HG02943 (cell line): ENCODE results near the gene CLMP.
"Not testable (repeated sequence)": the region's sequence is repeated elsewhere in the genome, so short reads cannot be mapped to it uniquely, and the experiment has no call there.

ENCODE experiments used
- ATAC-seq: cut with Tn5 transposase; IDR thresholded peaks from one replicate; pipeline ENCODE4 v1.9.1; 2021; ENCODE audit warnings: mild to moderate bottlenecking, low read depth, moderate library complexity; ENCODE audit not compliant: unreplicated experiment

CLMP gene

DNA sequence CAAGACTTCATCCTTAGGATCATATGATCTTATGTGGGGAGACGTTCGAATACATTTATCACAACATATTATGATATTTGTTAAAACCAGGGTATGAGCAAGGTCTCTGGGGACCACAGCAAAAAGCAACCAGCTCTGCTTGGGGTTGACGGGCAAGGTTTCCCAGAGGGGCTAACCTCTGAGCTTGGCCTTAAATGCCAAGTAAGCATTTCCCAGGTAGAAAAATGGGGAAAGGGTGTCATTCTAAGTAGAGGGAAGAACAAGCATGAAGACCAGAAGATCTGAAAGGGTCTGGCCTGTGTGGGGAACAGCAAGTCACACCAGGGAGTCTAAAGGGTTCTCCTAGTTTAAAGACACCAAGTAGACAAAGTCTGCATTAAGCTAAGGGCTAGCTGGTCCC, 24.1 kb downstream of the CLMP start:
- ATAC-seq = no peak

DNA sequence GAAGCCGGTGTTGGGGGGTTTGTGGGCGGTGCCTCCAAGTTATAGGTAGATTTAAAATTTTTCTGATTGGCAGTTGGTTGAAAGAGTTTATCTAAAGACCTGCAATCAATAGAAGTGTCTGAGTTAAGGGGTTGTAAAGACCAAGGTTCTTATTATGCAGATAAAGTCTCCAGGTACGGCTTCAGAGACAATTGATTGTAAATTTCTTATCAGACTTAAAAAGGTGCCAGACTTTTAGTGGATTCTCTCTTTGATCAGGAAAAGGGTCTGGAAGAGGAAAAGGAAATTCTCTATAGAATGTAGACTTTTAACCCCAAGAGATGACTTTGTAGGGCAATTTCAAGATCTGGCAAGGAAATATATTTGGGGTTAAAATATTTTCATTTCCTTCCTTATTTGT, 25.2 kb downstream of the CLMP start:
- ATAC-seq = no peak

DNA sequence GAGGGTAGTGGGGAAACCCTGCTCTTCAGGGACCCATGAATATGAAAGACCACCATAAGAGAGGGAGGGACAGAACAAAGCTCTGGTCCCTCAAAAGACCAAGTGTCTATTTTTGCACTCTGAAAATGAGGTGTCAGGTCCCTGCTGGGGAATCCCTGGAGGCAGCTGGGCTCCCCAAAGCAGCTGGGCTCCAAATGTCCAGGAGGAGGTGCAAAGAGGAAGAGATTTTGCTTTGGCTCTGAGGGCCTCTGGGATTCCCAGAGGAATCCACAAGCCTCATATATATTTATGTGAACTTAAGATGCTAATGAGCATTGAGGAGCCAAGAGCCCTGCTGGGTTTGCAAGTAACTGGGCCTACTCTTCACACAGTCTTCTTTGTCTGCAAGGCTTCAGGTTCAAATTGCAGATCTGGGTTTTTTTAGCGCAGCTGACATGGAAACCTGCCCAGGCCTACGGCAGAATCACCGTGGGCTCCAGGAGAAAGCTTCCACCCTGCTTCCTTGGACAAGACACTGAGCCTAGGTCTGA, 26.0 kb downstream of the CLMP start:
- no peak for ATAC-seq

DNA sequence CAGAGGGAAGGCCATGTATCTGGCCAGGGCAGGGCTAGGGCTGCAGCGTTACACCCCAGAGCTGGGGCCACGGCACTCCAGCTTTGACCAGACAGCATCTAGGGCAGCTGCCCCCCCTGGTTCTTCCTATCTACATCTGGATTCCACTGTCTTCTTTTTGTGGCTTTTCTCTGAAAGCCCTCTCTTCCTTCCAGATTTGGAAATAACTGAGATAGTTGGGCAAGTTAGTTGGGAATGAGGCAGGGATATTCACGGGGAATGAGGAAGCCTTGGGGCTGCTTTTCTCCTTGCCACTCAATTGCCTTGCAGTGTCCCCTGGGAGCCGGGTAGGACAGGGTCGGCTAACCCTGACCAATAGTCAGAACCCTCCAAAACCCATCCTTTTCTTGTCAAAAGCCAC, 26.8 kb downstream of the CLMP start:
- no peak for ATAC-seq

DNA sequence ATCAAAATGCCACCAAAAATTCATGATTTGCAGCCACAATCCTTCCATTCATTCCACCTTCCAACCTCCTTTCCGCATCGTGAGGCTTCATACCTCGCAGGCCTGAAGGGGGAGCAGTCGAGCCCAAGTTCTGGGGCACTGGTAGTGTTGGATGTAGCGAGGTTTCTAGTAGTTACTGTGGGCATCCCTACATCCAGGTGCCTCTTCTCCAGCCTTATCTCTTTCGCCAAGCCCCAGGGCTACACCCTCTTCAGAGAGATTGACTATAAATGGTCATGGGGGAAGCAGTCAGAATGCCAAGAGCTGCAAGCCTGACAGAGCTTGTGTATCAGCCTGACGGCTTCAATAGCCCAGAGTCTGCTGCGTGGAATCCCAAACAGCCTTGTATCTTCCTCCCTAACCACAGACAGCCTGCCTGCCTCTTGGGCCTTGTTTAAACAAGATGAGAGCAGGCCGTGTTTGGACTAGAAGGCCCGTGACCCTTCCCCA, 28.9 kb downstream of the CLMP start:
- ATAC-seq = no peak

DNA sequence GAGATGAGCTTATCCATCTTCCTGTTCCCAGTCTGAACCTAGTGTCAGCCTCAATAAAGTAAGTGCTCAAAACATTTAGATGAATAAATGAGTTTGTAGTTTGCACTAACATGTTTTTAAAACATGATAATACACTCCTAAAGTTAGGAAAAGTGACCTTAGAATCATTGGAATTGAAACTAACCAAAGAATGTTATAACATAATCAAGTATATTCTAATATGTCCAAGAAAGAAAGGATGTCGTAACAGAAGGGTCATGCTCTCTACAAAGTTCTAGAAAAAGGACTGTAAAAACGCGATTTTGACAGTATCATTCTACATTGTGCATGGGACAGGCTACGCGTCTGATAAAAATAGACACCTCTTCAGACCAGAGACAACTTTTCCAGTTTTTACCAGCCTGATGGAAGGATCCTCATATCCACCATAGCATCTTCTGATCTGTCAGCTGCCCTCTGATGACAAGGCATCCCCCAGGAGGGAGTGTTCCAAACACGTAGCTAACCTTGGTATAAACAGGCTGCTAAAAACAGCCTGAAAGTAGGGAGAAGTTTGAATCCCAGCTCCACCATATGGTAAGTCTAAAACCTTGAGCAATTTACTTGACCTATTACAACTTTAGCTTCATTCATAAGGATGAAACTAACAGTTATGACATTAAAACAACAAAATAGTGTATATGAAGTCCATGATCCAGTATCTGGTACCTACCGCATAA, 30.2 kb downstream of the CLMP start:
- no peak for ATAC-seq

DNA sequence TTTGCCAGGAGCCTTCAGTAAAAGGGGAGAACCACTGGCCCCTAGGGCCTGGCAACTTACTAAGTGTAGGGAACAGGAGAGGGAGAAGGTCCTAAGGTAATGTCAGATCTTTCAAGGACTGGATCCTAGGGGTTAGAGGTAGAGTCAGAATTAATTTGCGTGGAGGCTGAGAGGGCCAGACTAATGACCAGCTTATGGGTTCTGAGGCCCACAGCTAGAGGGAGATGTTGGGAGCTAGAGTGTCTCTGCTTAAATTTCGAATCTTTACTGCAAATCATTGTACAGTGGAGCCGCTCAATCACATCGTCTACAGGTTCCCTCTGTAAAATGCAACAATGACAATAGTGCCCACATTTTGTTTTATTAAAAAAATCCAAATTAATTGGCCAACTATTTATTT, 31.4 kb downstream of the CLMP start:
- ATAC-seq = no peak

DNA sequence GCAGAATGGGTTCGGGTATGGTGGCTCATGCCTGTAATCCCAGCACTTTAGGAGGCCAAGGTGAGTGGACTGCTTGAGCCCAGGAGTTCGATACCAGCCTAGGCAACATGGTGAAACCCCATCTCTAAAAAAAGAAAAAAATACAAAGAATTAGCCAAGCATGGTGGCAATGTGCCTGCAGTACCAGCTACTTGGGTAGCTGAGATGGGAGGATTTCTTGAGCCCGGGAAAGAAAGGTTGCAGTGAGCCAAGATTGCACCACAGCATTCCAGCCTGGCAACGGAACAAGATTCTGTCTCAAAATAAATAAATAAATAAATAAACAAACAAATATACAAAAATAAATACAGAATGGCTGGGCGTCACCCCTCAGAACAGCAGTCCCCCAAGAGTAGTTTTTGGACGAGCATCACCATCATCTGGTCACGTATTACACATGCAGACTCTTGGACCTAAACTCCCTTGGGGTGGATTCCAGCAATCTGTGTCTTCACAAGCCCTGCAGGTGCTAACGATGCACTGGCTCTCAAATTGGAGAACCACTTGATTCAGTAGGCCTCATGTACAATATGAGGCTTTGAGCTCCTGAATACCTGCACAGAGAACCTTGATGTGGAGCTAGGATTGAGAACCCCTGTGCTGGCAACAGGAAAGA, 33.5 kb downstream of the CLMP start:
- ATAC-seq = no peak

DNA sequence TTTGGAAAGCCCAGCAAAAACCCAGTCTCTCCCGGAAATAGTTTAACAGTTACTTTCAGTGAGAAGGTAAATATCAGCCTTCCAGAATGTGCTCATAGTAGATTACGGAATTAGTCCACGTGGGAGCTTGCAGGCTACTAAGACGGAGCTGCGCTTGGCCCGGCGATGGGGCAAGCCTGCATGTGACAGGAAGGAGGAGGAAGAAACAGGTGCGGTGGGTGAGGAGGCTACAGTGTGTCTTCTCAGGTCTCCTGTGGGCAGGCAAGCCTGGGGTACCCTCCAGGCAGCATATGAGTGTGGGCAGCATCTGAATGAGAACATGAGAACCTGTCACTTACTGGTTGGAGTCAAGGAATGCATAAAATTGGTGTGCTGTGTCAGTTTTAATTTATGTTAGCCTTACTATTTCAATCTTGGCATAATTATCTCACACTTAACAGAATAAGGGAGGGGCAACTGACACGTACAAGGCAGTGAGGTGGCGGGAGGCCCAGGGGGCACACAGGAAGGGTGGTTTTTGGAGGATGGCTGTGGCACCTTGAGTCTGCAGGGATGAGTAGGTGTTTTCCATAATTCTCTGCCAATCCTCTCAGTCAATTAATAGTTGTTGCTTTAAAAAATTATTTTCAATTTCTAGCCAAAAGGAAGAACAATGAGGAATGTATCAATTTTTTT, 35.7 kb downstream of the CLMP start:
- ATAC-seq = no peak

DNA sequence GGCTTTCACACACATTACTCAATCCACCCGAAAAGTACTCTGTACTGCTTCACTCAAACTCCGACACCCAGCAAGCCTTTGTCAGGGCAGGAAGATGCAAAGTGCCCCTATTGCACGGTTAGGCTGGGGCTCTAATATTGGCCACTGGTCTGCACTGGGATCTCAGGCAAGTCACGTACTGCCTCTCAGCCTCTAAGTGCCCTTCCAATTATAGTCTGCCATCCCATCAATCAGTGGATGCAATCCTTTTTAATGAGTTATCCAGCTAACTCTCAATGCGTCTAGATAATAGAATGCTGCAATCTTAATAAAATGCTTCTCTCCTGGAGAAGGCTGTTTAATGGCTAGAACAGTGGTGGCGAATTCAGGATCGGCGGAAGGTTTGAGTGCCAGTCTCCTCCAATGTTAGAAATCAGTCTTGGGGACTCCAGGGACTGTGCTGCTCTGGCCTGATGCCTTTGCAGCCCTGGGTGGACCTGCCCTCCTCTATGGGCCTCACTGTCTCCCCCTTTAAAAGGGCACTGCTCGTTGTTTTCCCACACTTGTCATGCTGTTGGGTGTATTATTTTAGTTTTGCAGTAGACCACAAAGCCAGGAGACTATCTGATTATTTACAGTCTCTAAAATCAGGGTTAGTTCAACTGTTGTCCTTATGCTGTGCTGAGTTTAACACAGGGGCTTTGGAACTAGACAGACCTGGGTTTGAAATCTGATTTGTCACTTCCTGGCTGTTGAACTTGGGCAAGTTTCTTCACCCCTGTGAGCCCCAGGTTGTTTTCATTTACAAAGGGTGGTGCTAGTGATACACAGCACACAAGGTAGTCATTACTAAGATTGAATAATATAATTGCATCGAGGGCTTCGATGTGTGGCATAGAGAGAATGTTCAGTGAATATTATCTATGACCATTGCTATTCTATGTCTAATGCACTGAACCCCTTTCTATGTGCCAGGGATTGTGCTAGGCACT, 36.7 kb downstream of the CLMP start:
- no peak for ATAC-seq

DNA sequence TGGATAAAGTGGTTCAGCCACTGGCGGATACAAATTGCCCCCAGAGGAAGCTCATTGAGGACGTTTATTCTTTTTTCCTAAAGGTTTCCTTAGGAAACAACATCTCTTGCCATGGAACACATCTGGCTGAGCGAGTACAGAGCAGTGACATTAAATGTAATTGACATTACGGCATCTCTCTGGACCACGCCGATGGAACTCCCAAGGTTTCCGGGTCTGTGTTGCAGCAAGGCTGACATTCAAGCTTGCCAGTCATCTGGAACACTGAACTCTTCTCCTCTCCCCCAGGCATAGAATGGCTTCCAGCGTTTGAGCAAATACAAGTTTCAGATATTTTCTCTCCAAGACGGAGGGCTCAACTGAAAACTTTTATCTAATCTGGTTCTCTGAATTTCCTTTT, 42.1 kb downstream of the CLMP start:
- ATAC-seq = no peak

DNA sequence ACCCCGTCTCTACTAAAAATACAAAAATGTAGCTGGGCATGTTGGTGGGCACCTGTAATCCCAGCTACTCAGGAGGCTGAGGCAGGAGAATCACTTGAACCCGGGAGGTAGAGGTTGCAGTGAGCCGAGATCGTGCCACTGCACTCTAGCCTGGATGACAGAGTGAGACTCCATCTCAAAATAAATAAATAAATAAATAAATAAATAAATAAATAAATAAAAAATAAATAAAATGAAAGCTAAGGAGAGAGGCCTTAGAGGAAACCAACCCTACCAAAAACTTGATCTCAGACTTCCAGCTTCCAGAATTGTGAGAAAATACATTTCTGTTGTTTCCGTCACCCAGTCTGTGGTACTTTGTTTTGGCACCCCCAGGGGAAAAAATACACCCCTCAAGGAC, 42.7 kb downstream of the CLMP start:
- ATAC-seq = not testable (repeated sequence)

DNA sequence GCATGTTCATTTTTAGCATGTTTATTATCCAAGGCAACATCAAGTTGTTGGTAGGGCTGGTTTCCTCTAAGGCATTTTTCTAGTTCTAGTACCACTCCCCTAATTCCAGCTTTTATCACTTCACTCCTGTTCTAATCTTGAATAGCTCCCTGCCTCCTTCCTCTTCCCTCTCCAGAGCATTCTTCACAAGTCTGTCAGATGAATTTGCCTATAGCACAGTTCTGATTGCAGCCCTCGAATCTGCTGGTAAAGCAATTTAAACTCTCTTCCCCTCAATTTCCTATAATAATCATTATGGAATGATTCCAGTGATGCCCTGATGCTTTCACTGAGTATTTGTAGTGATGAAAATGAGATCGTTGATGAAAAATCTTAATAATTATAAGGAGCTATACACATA, 43.3 kb downstream of the CLMP start:
- no peak for ATAC-seq

DNA sequence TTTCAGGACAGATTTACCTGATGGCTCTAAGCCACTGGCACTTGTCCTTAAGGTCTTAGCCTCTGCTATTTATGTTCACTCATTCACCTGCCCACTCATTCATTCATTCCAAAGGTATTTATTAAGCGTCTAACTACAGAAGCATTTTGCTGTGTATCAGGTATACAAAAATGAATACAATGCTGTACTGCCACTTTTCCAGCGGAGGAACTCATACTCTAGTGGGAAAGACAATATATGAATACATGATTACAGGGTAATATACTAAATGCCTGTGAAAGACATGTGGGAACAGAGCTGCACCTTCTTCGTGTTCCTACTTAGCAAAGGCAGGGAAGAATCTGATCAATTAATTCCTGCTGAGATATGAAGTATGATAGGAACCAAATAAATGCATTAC, 43.7 kb downstream of the CLMP start:
- ATAC-seq = no peak

DNA sequence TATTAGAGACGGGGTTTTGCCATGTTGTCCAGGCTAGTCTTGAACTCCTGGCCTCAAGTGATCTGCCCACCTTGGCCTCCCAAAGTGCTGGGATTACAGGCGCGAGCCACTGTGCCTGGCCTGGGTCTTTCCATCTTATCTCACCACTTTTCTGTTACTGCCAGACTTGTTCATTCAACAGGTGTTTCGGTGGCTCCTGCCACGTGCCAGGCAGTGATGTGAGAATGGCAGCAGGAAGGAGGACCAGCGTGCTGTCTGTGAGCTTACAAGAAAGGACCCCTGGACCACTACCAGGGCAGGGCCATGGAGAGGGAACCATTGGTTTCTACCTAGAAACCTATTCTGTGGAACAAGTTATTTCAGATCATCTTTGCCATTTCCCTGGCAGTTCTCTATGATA, 44.2 kb downstream of the CLMP start:
- no peak for ATAC-seq

DNA sequence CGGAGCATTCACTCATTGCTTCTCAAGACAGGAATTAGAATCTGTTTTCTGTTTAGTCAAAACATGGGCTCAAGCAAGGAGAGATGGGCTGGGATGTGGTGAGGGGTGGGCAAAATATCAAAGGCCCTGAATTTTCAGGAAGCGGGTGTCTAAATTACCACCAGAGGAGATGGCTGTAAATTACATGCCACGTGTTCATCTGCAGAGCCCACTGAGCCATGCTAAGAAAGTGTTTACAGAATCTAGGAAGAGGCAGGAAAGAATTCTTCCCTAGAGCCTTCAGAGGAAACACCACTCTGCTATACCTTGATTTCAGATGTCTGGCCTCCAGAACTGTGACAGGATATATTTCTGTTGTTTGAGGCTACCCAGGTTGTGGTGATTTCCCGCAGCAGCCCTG, 46.1 kb downstream of the CLMP start:
- no peak for ATAC-seq

DNA sequence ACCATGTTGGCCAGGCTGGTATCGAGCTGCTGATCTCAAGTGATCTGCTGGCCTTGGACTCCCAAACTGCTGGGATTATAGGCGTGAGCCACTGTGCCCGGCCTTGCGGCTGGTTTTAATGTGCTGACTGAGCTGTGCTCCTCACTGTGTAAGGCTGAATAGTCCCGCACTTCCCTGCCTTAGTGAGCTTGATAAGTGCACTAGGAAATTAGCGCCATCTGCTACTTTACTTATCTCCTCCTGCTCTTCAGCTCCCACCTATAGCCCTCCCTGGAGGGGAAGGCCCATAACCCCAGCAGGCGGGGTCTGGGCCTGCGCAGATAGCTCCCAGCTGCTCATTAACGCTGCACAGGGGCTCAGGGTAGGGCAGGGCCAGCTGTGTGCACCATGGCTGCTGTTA, 49.4 kb downstream of the CLMP start:
- no peak for ATAC-seq

DNA sequence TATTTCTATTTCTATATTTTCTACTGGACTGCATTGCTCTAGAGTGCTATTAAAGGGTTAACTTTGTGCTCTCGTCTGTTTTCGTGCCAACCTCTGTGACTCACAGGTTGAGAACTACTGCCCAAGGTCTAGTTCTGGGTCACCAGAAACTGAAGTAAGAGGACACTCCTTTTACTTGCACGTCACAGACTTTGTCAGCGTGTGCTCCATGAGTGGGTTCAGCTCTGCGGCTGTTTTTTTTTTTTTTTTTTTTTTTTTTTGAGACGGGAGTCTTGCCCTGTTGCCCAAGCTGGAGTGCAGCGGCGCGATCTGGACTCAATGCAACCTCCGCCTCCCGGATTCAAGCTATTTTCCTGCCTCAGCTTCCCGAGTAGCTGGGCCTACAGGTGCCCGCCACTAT, 49.8 kb downstream of the CLMP start:
- no peak for ATAC-seq

DNA sequence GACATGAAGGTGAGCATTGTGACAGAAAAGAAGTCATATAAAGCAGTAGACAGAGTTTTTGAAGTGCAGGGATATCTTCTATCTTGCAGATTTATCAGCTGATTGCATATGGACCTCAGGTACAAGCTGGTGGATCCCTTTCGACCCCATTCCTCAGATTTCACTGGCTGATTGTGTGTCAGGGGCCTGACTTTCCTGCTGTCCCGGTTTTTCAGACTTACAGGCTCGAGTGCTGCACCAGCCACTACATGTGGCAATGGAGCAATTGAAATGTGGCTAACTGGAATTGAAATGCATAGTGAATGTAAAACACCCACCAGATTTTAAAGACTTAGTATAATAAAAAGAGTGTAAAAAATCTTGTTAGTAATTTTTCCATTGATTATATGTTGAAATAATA, 50.3 kb downstream of the CLMP start:
- ATAC-seq = no peak

DNA sequence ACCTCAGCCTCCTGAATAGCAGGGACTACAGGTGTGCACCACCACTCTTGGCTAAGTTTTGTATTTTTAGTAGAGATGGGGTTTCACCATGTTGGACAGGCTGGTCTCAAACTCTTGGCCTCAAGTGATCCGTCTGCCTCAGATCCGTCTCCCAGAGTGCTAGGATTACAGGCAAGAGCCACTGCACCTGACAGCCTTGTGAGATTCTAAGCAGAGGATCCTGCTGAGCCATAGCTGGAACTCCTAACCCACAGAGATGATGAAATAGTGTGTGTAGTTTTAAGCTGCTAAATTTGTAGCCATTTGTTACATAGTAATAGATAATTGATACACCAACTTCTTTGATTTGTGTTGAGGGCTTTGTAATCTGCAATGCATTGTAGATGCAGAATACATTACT, 51.1 kb downstream of the CLMP start:
- ATAC-seq = no peak
